Chondrocyte (in vitro differentiated cells): Measurements from ENCODE around the gene CACNA1C. TPM values are rescaled to one million over a fixed set of nuclear protein-coding genes. Genes with fewer than 3 reads are reported as not detected.
A peak's percentile ranks its signal among the peaks of the same experiment; 100 is the strongest.

Experiments
- DNase-seq: peaks from one replicate; pipeline ENCODE4 v3.0.0; 2021; ENCODE audit warnings: mixed read lengths, low spot score
- H3K27ac Mint-ChIP-seq: one replicate; pipeline ENCODE4 v1.8.0; 2021; ENCODE audit warnings: mild to moderate bottlenecking, moderate library complexity, mixed read lengths; ENCODE audit not compliant: unreplicated experiment
- H3K27me3 Mint-ChIP-seq: 2 replicates; pipeline ENCODE4 v1.8.0; 2021; ENCODE audit warnings: low read depth, mixed read lengths
- H3K36me3 Mint-ChIP-seq: 2 replicates; pipeline ENCODE4 v1.8.0; 2021; ENCODE audit warnings: low read depth, mixed read lengths
- H3K4me1 Mint-ChIP-seq: 2 replicates; pipeline ENCODE4 v1.8.0; 2021; ENCODE audit warnings: low read depth, mild to moderate bottlenecking, mixed read lengths
- H3K4me3 Mint-ChIP-seq: one replicate; pipeline ENCODE4 v1.8.0; 2021; ENCODE audit warnings: mild to moderate bottlenecking, moderate library complexity, mixed read lengths; ENCODE audit not compliant: unreplicated experiment
- H3K9me3 Mint-ChIP-seq: 2 replicates; pipeline ENCODE4 v1.8.0; 2021; ENCODE audit warnings: low read depth, mixed read lengths
- total RNA-seq: library from RNA; stranded (reverse); gene quantifications from 3 replicates; pipeline ENCODE4 v1.2.1, GENCODE V29; 2021
- TF ChIP-seq, protein P1 (sequence below): fragments of 200-600 bp; sonication (generic); IDR thresholded peaks from 2 replicates; pipeline ENCODE4 v1.5.0; 2021; ENCODE audit warnings: antibody characterized with exemption, mild to moderate bottlenecking, moderate library complexity

The CACNA1C gene
- total RNA-seq, 1 donor from 2014 or later: 27.0 TPM

DNA sequence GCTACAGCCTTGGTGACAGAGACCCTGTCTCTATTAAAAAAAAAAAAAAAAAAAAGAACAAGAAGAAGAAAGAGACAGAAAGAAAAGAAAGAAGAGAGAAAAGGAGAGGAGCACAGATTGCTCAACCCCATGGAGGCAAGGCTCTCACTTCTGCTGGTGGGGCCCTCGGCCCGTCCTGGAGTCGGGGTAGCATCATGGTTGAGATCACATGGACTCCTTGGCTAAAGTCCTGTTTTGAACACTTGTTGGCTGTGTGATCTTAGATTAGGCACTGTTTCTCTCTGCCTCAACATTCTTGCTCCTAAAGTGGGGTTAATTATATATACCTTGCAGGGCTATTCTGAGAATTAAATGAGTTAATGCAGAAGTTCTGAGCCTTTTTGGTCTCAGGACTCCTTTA, 207.7 kb downstream of the CACNA1C start:
- H3K9me3 Mint-ChIP-seq: peaks cover 3% of the 10 kb centered on the region
- no peak for DNase-seq
- H3K27me3 Mint-ChIP-seq: no peaks in the 10 kb centered on the region
- H3K4me1 Mint-ChIP-seq: peaks cover 25% of the 10 kb centered on the region
- no peak overlapping the region for H3K27ac Mint-ChIP-seq
- peaks cover 1% of the 10 kb centered on the region for H3K36me3 Mint-ChIP-seq
- TF ChIP-seq, protein P1, sequence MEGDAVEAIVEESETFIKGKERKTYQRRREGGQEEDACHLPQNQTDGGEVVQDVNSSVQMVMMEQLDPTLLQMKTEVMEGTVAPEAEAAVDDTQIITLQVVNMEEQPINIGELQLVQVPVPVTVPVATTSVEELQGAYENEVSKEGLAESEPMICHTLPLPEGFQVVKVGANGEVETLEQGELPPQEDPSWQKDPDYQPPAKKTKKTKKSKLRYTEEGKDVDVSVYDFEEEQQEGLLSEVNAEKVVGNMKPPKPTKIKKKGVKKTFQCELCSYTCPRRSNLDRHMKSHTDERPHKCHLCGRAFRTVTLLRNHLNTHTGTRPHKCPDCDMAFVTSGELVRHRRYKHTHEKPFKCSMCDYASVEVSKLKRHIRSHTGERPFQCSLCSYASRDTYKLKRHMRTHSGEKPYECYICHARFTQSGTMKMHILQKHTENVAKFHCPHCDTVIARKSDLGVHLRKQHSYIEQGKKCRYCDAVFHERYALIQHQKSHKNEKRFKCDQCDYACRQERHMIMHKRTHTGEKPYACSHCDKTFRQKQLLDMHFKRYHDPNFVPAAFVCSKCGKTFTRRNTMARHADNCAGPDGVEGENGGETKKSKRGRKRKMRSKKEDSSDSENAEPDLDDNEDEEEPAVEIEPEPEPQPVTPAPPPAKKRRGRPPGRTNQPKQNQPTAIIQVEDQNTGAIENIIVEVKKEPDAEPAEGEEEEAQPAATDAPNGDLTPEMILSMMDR: no peak
- H3K4me3 Mint-ChIP-seq: no peak overlapping the region

DNA sequence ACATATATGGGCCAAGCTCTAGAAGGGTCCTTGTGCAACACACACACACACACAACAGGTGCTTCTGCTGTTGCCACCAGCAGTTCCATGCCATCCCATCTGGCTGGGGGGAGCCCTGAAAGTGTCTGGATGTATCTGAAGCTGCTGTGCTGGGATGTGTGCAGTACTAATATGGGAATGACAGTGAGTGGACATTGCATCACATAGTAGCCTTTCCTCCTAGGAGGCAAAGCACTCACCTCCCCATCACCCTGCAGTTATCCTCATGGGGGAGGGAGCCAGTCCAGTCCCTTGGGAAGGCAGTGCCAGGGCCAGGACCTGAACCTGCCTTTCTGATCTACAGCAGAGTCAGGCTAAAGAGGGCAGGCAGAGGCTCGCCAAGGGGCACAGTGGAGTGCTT, 208.9 kb downstream of the CACNA1C start:
- no peak for DNase-seq
- Mint-ChIP-seq H3K4me1 (peaks cover 20% of the 10 kb centered on the region), H3K27ac (no peak overlapping the region), H3K9me3 (peaks cover 3% of the 10 kb centered on the region), H3K4me3 (no peak overlapping the region), H3K36me3 (no peaks in the 10 kb centered on the region), H3K27me3 (no peaks in the 10 kb centered on the region)
- TF ChIP-seq, protein P1: no peak

DNA sequence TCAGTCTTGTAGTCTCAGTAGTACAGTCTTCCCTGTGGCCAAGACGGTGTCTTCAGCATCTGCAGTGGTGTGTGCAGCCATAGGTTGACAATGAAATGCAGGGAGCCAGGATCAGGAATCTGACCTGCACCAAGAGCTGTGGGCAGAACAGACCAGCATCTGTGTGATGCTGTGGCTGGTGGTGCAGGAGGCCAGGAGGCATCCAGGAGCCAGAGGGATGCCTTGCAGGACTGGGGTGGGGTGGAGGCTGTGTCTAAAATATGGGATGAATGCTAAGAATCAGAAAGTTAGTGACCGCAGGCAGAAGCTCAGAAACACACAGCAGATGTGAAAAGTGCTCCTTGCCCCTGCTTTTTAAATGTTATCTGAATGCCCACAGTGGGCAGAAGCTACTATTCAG, 209.7 kb downstream of the CACNA1C start:
- TF ChIP-seq, protein P1: no peak
- no peaks in the 10 kb centered on the region for H3K27me3 Mint-ChIP-seq
- no peak overlapping the region for H3K27ac Mint-ChIP-seq
- peaks cover 2% of the 10 kb centered on the region for H3K9me3 Mint-ChIP-seq
- H3K4me3 Mint-ChIP-seq: no peak overlapping the region
- no peak for DNase-seq
- H3K36me3 Mint-ChIP-seq: no peaks in the 10 kb centered on the region
- peaks cover 15% of the 10 kb centered on the region for H3K4me1 Mint-ChIP-seq

DNA sequence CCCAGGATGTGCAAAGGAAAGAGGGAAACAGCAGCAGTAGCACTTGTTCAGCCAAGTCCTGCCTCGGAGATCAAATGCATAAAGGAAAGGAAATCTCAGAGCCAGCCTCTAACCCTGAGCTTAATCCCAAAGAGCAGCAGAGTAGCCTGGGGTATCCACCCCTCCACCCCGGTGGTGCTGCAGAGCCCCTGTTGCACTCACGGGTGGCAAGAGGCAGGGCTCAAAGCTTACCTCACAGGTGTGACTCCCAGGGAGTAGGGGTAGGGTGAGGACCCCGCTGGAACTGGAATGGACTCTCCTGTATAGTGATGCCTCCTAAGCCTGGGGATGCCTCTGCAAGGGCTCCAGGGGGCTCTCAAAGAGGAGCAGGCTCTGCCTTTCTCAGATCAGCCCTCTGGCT, 211.1 kb downstream of the CACNA1C start:
- H3K36me3 Mint-ChIP-seq: no peaks in the 10 kb centered on the region
- H3K9me3 Mint-ChIP-seq: no peaks in the 10 kb centered on the region
- H3K27ac Mint-ChIP-seq: no peak overlapping the region
- no peaks in the 10 kb centered on the region for H3K27me3 Mint-ChIP-seq
- H3K4me3 Mint-ChIP-seq: no peak overlapping the region
- TF ChIP-seq, protein P1: no peak
- no peak for DNase-seq
- H3K4me1 Mint-ChIP-seq: peaks cover 12% of the 10 kb centered on the region

DNA sequence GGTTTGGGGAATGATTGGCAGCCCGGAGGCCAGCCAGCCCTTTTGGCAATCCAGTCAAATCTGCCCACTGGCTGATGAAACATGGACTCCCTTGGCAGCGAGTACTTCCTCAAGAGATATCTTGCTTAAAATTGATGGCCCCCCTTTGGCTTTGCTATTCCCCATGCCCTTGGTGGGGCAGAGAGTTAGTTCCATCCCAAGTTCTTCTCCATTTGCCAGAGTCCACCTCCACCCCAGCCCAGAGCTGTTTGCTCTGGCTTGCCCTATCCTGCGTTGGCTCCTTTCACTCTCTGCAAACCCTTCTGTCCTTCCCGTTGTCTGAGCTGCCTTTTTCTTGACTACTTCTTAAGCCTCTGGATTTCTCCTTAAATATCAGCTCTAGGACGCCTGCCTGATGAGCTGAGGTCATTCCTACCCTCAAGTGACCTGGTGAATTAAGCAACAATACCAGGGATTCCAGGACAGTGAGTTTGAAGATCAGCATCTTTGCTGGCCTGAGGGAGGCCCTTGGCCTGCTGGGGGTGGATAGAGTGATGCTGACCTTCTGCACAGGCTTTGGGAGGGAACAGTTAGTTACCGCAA, 212.0 kb downstream of the CACNA1C start:
- Mint-ChIP-seq H3K27ac (peak overlapping the region; percentile 94), H3K9me3 (no peaks in the 10 kb centered on the region), H3K27me3 (no peaks in the 10 kb centered on the region), H3K36me3 (no peaks in the 10 kb centered on the region), H3K4me1 (peaks cover 4% of the 10 kb centered on the region), H3K4me3 (peak overlapping the region; percentile 3)
- DNase-seq: no peak
- TF ChIP-seq, protein P1: no peak
